DOHH2 (cell line): ENCODE measurements around the gene WDR7.

Experiments used
- CTCF ChIP-seq: fragments of 200-600 bp; sonication (generic); IDR thresholded peaks from one replicate; pipeline ENCODE4 v1.5.1; 2014; ENCODE audit warnings: antibody characterized with exemption, mild to moderate bottlenecking, low read depth, low read length; ENCODE audit not compliant: poor library complexity, severe bottlenecking
- EZH2phosphoT487 ChIP-seq: fragments of 200-600 bp; sonication (generic); IDR thresholded peaks from 2 replicates; pipeline ENCODE4 v1.6.1; 2017; ENCODE audit warnings: borderline replicate concordance, mild to moderate bottlenecking, antibody characterized with exemption, low read length, moderate library complexity, mixed read lengths

GRCh38 chr18:56853961-56854360 lies 202.8 kb downstream of the WDR7 start:
- TF ChIP-seq CTCF (no peak), EZH2phosphoT487 (no peak)
